GM19193 (cell line): ENCODE results near the gene DNAJB13.

ENCODE experiments used
- POLR2A ChIP-seq: IDR thresholded peaks from 4 replicates; pipeline ENCODE4 v1.6.1; 2011; ENCODE audit not compliant: insufficient read depth, insufficient read length; ENCODE audit errors: extremely low read depth

Gene DNAJB13, protein sequence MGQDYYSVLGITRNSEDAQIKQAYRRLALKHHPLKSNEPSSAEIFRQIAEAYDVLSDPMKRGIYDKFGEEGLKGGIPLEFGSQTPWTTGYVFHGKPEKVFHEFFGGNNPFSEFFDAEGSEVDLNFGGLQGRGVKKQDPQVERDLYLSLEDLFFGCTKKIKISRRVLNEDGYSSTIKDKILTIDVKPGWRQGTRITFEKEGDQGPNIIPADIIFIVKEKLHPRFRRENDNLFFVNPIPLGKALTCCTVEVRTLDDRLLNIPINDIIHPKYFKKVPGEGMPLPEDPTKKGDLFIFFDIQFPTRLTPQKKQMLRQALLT

DNA sequence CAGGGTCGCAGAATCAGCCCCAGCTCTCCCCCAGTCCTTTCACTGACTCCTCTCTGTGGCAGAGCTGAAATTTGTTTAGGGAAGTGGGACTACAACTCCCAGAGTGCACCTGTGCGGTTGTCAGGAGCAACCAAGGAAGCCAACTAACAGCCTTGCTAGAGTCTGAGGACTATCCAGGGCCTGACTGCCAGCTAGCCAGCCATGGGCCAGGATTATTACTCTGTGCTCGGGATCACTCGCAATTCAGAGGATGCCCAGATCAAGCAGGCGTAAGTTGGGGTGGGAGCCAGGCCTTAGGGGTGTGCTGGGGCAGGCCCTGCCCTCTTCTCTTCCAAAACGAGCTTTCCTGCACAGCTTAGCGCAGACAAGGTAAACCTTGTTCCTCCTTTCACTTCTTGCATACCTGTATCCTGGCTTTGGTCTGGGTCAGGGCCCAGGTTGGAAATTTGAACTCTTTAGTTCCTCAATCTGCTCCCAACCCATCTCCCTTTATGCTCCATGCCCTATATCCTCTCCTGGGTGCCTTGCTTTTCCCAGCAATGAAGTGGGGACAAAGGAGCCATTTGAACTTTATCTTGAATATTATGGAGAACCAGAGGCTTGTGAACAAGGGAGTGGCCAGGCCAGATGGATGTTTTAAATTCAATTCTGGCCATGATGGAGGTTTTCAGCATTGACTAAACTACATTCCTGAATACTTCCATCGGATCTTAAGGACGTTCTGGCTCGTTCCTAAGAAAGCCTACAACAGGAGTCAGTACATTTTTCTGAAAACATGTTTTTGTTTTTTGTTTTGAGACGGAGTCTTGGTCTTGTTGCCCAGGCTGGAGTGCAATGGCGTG lies at the start of gene DNAJB13:
Gene DNAJB13 (plus strand): TSS at position 158 of the 842 bp plus-strand sequence. CDS start 44 bp downstream, at position 202.
- no peak for TF ChIP-seq POLR2A

DNA sequence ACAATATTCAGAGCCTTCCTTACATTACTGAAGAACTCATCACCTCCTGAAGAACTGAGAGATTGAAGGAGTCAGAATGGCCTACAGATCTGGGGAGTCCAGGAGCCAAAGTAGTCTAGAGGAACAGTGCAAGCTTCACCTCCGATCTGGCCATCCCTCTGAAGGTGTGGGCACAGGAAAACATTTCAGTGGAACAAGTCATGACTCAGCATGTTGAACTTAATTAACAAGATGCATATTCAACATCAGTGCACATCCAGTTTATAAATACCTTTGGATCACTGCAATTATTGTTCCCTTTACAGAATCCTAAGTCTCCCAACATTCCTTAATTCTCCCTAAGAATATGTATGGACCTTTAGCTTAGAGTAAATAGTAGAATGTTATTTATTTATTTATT lies 48.5 kb upstream of the DNAJB13 start:
- no peak for TF ChIP-seq POLR2A

DNA sequence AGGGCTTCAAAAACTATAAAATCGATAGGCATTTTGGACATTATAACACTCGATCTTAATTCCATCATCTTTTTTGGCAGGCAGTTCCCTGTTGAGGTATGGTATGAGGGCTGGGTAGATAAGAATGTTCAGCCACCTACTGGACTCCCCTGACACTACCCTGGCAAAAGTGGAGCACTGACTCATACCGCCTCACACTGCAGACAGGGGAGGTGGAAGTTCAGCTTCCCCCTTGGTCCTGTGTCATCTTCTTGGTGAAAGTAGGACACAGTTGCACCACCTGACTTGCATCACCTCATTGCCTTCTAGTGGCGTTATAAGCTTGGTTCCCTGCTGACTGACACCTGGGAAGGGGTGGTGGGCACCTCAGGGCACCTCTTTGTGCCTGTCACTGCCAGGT lies 43.6 kb upstream of the DNAJB13 start:
- TF ChIP-seq POLR2A = no peak

DNA sequence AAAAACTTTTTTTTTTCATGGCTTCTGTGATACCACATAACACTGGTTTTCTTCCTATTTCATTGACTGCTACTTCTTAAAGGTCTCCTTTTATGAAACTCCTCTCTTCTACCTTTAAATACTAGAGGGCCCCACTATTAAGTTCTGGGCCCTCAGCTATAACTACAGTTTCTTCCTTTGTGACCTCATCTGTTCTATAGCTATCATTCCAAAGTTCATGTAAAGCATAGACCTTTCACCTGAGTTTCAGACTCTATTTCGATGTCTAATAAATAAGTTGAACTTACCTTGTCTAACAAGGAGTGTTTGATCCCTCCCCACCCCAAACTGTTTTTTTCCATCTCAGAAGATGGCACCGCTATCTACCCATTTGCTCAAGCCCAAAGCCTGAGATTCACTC lies 38.8 kb upstream of the DNAJB13 start:
- TF ChIP-seq POLR2A = no peak

DNA sequence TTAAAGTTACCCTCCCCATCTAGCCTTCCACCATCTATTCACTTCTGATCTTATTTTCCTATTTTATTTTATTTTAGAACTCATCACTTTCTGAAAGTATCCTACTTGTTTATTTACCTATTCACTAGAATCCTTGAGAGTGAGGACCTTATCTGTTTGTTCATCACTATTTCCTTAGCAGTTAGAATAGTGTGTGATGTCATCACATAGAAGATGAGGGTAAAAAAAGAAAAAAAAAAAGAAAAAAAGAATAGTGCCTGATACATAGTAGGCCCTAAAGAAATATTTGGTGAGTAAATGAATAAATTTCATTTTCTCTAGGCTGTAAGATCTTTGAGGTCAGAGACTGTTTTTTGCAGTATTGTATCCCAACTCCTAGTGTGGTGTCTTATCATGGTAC lies 37.4 kb upstream of the DNAJB13 start:
- TF ChIP-seq POLR2A = no peak

DNA sequence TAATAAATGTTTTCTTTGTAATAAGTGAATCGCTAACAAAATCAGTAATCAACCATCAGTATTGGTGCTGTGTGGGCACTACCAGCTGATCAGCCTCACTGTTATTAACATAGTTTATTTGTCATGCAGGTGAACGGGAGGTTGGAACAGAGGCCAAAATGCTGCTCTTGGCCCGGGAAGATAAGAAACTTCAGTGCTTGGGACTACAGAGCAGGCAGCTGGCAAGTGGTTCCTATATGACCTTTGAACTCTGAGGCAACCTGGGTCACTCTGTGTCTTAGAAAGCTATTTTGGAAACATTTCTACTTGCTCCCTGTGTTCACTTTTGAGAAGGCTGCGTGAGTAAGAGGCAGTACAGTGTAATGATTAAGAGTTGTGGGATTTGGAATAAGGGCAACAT lies 36.5 kb upstream of the DNAJB13 start:
- TF ChIP-seq POLR2A = no peak

DNA sequence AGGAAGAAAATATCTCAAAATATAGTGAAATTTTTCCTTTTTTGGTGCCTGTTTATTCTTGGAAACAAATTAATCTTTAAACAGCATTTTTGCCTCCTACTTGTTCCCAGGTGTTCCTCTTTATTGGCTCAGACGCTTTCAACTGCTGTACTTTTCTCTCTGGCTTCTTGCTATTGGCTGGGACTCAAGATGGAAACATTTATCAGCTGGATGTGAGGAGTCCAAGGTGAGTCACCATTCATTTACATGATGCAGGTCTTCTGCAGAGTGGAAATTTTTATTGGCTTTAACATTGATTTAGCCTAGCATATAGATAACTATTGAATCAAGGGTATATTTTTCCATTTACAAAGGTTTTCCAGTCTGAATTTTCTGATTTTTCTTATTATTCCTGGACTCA lies 34.4 kb upstream of the DNAJB13 start:
- no peak for TF ChIP-seq POLR2A

DNA sequence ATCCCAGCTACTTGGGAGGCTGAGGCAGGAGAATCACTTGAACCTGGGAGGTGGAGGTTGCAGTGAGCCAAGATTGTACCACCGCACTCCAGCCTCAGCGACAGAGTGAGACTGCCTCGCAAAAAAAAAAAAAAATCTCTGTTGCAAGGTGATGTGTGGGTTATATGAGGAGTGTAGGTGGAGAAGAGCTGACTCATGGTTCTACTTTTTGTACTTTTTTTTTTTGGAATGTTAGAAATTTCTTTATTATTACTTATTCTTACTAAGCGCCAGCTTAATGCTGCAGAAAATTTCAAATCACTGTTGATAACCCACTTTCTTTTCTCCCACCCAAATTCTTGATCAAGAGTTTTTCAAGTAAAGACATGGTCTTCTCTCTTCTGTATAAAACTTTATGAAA lies 29.6 kb upstream of the DNAJB13 start:
- no peak for TF ChIP-seq POLR2A

DNA sequence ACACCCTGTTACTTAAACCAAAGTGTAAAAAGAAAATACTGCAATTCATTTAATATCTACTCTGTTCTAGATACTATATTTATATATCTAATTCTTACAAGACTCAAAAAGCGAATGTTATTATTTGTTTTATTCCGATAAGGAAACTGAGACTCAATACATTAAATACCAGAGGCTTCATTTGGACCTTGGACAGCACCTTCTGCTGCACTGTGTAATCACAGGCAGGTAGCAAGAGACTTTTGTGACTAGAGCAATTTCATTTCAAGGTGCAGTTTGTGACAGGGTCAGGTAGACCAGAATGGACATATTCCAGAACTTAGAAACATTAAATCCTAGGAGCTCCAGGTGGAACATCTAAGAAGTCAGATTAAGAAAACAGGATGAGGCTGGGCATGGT lies 21.4 kb upstream of the DNAJB13 start:
- no peak for TF ChIP-seq POLR2A

DNA sequence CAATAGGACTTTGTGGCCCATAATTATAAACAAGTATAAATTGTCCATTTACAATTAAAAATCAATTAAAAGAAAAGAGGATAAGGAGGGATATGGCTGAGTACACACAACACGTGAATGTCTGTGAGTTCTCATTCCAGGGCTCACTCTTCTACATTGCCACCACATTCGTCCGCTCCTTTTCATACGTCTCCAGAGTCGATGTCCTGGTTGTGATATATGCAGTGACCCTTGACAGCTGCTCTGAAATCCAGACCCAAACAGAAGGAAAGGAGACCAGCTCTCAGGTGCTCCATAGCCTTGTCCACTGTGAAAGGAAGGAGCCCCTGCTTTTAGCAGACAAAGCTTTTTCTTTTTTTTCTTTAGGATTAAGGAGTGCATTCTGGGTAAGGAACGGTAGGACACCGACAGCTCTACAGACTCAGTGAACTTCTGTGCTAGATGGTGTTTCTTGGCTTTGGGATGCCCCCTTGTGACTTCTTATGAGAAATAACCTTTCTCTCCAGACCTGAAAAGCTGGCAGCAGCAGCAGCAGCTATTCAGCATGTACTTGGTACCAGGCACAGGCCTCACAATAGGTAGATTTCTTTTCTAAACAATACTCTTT lies 19.7 kb upstream of the DNAJB13 start:
- TF ChIP-seq POLR2A = no peak

DNA sequence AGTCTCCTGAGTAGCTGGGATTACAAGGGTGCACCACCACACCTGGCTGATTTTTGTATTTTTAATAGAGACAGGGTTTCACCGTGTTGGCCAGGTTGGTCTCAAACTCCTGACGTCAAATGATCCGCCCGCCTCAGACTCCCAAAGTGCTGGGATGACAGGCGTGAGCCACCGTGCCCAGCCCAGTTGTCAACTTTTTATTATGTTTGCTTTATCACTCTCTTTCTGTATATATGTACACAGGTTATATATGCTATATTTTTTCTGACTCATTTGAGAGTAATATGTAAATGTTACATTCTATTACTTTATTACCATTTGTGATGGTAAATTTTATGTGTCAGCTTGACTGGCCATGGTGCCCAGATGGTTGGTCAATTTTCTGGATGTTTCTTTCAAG lies 18.9 kb upstream of the DNAJB13 start:
- TF ChIP-seq POLR2A = no peak

DNA sequence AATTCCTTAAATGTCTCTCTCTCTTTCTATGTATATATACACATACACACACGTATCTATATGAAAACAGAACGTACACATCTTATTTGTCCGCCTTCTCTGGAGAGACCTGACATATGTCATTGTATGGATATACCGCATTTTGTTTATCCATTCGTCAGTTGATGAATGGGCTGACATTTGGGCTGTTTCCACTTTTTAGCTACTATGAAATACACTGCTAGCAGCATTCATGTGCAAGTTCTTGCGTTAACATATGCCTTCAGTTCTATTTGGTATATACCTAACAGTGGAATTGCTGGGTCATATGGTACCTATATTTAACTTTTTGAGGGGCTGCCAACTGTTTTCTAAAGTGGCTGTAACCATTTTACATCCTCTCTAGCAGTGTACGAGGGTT lies 18.0 kb upstream of the DNAJB13 start:
- no peak for TF ChIP-seq POLR2A

DNA sequence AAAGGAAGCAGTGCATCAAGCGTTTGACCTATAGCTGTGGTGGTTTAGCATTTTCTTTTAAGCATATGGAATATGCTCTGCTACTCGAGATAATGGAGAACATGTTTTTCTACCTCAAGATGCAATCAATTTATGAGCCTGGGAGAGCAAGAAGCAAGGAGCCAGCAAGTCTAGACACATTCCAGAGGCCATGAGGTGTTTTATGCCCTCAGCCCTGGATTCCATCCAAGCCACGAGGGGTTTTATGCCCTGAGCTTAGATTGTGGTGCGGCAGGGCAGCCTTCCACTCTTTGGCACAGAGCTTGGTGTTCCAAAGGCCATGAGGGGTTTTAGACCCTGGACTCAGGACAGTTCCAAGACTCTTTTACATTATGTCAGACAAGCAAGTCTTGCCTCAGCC lies 11.7 kb upstream of the DNAJB13 start:
- no peak for TF ChIP-seq POLR2A

DNA sequence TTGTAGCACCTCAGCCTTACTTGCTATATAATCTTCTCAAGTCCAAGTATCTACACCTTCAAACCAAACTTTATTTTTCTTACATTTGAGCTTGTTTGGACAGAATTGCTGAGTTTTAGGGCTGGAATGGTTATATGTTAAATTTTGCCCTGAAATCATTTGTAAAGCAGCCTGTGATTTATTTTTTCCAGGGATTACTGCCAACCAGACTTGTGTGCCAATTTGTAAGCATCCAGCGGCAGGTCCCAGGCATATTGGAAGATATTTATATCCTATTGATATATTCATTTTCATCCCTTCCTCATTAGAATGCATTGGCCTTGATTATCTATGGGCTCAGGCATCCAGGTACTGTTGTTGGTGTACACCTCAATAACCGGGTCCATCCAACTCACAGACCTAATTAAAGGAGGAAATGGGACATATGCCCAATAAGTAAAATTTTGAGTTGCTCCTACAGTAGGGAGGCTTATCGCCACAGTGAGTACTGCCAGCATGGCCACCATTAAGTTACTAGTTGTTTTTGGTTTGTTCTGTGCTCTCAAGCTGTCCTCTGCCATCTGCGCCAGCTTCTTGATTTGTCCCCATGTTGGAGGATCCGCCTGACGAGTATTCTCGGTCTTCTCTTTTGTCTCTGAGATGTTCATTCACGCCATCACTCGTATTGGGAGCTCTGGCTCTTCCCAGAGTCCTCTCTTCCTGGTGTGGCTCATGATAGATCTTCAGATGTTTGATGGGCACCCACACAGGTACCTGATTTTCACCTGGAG lies 9.8 kb upstream of the DNAJB13 start:
- no peak for TF ChIP-seq POLR2A

DNA sequence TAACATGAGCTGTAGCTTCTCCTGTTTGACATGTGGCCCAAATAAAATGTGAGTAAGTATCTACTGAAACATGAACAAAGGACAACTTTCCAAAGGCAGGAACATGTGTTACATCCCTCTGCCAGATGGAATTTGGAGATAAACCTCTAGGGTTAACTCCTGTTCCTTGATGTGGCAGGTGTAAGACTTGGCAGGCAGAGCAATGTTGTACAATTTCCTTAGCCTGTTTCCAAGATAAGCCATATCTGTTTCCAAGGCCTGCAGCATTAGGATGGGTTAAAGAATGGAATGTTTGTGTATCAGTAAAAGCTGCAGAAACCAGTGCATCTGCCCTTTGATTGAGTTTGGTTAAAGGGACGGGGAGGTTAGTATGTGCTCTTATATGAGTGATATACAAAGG lies 8.8 kb upstream of the DNAJB13 start:
- TF ChIP-seq POLR2A = no peak
